Measurements from ENCODE around the gene ZNF789.

DNA sequence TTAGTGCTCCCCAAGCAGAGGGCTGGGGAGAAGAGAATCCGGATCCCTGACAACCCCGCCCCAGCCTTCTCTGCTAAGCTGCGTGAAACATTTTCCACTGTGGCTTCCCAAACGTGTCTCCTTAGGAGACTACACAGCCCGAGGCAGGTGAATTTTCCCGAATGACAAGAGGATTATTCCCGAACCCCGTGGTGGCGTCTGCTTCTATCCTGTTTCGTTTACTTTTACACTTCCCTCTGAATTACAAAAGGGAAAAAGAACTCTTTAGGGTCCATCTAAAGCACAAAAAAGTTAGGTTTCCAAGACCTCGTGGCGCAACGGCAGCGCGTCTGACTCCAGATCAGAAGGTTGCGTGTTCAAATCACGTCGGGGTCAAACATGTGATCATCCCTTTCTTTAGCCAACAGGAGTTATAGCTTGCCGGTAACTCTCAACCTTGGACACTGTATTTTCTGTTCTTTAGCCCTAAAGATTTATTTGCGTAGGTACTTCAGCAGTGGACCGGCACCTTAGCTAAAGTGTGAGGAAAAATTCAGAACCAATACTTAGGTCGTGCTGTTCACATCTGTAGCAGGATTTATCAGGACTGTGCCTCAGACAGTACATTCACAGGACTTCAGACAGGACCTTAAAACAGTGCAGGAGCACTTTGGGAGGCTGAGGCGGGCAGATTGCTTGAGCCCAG is 3.2 kb upstream of the ZNF789 start:
- TF ChIP-seq CTCF (conservative IDR thresholded peaks at IDR 0.05 in 1 of 2, IDR thresholded peaks at IDR 0.05 in 1 of 2; ENCODE audit: extremely low read depth in 1 of 2, insufficient read depth in 1 of 2, low read depth in 1 of 2, low read length in 2 of 2) (no peak), EZH2 (IDR thresholded peaks at IDR 0.05; ENCODE audit: borderline replicate concordance, low read length) (no peak)

Data from mammary epithelial cell (primary cell).